OCI-LY7 (cell line): ENCODE measurements around the gene TRABD2B. TPM values are rescaled to one million over a fixed set of nuclear protein-coding genes. Genes with fewer than 3 reads are reported as not detected.

Source experiments
- BruUV-seq: library from RNA; stranded (reverse); fragments of 400-500 nt; replicated peaks from 2 replicates; lab custom pipeline; 2021; lab: Mats Ljungman, UMichigan
- CTCF ChIA-PET: fragments of 300-600 bp; sonication (Branson Sonifier 250); formaldehyde crosslinking; loops from one replicate; lab custom pipeline; 2022; ENCODE audit warnings: antibody characterized with exemption; ENCODE audit not compliant: unreplicated experiment; lab: Charles Lee
- POLR2A ChIA-PET: fragments of 300-600 bp; sonication (Branson Sonifier 250); formaldehyde crosslinking; loops from one replicate; lab custom pipeline; 2022; ENCODE audit warnings: antibody characterized with exemption; lab: Charles Lee
- DNase-seq: peaks from one replicate; pipeline ENCODE4 v3.0.0-alpha.2; 2015; ENCODE audit warnings: low spot score
- H2AFZ ChIP-seq: fragments of 200-600 bp; sonication (generic), shearing (Covaris generic); 2 replicates; pipeline ENCODE4 v1.6.1; 2014; ENCODE audit warnings: mild to moderate bottlenecking, antibody characterized with exemption, low read length, moderate library complexity
- H3K27ac ChIP-seq: fragments of 200-600 bp; sonication (generic); 2 replicates; pipeline ENCODE4 v1.5.1; 2014; ENCODE audit warnings: mixed run types, low read depth, mild to moderate bottlenecking, moderate library complexity, low read length, inconsistent platforms; ENCODE audit not compliant: poor library complexity, severe bottlenecking
- H3K36me3 ChIP-seq: fragments of 200-600 bp; sonication (generic); 2 replicates; pipeline ENCODE4 v1.6.1; 2014; ENCODE audit warnings: mild to moderate bottlenecking, antibody characterized with exemption, low read length, moderate library complexity, mixed read lengths; ENCODE audit not compliant: insufficient read depth
- H3K4me1 ChIP-seq: fragments of 200-600 bp; sonication (generic); 2 replicates; pipeline ENCODE4 v1.5.1; 2014; ENCODE audit warnings: mild to moderate bottlenecking, low read length; ENCODE audit not compliant: insufficient read depth, poor library complexity, severe bottlenecking
- H3K4me2 ChIP-seq: fragments of 200-600 bp; sonication (generic); 2 replicates; pipeline ENCODE4 v1.6.1; 2014; ENCODE audit warnings: mild to moderate bottlenecking, low read length
- H3K4me3 ChIP-seq: fragments of 200-600 bp; sonication (generic); 2 replicates; pipeline ENCODE4 v1.5.1; 2014; ENCODE audit warnings: mild to moderate bottlenecking, low read depth, low read length; ENCODE audit not compliant: poor library complexity, severe bottlenecking
- H3K79me2 ChIP-seq: fragments of 200-600 bp; sonication (generic); 2 replicates; pipeline ENCODE4 v1.6.1; 2016; ENCODE audit warnings: low read depth, mild to moderate bottlenecking, low read length, moderate library complexity, mixed read lengths; ENCODE audit not compliant: insufficient read depth
- H3K9me2 ChIP-seq: fragments of 200-600 bp; sonication (generic); 2 replicates; pipeline ENCODE4 v1.6.1; 2016; ENCODE audit warnings: mild to moderate bottlenecking, low read length, mixed read lengths; ENCODE audit not compliant: insufficient read depth
- H3K9me3 ChIP-seq: fragments of 200-600 bp; sonication (generic); 2 replicates; pipeline ENCODE4 v1.6.1; 2014; ENCODE audit warnings: mild to moderate bottlenecking, mixed run types, low read length, mixed read lengths
- H4K20me1 ChIP-seq: fragments of 200-600 bp; sonication (generic); 2 replicates; pipeline ENCODE4 v1.6.1; 2014; ENCODE audit warnings: mild to moderate bottlenecking, antibody characterized with exemption, low read length, moderate library complexity, mixed read lengths; ENCODE audit not compliant: insufficient read depth
- EZH2phosphoT487 ChIP-seq: fragments of 200-600 bp; sonication (generic); IDR thresholded peaks from 2 replicates; pipeline ENCODE4 v1.6.1; 2018; ENCODE audit warnings: low read depth, borderline replicate concordance, mild to moderate bottlenecking, mixed run types, antibody characterized with exemption, low read length, moderate library complexity, mixed read lengths
- intact Hi-C: fragments of 100-400 bp; cut with micrococcal nuclease; formaldehyde crosslinking; loops from one replicate; pipeline ENCODE4 v1.10.0; 2022; ENCODE audit not compliant: unreplicated experiment
- total RNA-seq, 2 experiments: library from RNA; depleted of rRNA in 1 of 2; stranded (reverse); fragments of >200 nt in 1 of 2; shearing (Covaris generic) in 1 of 2; gene quantifications; 2 replicates each; pipeline ENCODE4 v1.2.3, GENCODE V29; 2014 to 2022
- TF ChIP-seq, protein P1 (sequence below): fragments of 200-600 bp; sonication (generic); conservative IDR thresholded peaks from 2 replicates; pipeline ENCODE4 v1.5.1; 2014; ENCODE audit warnings: mild to moderate bottlenecking, antibody characterized with exemption, low read length, moderate library complexity, mixed read lengths

Gene TRABD2B
- total RNA-seq, 2 experiments from 2014 or later: not detected

DNA sequence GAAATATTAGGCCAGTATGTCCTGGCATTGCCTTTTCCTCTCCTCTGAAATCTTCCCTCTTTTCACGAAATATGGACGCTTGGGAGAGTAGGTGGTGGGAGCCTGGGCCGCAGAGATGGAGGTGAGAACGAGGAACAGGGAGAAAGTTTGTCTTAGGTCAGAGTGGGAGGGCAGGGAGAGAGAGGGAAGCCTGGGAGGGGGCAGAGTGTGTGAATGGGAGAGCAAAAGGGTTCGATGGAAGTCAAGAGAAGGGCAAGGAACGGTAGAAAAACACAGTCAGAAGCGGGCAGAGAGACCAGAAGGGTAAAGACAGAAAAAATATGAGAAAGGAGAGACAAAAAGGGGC, 1.2 kb downstream of the TRABD2B start:
- BruUV-seq: no TSS peak
- Histone ChIP-seq H3K27ac (no peak overlapping the region), H2AFZ (no peak overlapping the region), H3K79me2 (no peaks in the 10 kb centered on the region), H4K20me1 (no peaks in the 10 kb centered on the region), H3K4me1 (no peaks in the 10 kb centered on the region), H3K9me3 (no peaks in the 10 kb centered on the region), H3K9me2 (no peaks in the 10 kb centered on the region), H3K36me3 (no peaks in the 10 kb centered on the region), H3K4me2 (no peak overlapping the region), H3K4me3 (no peak overlapping the region)
- TF ChIP-seq, protein P1, sequence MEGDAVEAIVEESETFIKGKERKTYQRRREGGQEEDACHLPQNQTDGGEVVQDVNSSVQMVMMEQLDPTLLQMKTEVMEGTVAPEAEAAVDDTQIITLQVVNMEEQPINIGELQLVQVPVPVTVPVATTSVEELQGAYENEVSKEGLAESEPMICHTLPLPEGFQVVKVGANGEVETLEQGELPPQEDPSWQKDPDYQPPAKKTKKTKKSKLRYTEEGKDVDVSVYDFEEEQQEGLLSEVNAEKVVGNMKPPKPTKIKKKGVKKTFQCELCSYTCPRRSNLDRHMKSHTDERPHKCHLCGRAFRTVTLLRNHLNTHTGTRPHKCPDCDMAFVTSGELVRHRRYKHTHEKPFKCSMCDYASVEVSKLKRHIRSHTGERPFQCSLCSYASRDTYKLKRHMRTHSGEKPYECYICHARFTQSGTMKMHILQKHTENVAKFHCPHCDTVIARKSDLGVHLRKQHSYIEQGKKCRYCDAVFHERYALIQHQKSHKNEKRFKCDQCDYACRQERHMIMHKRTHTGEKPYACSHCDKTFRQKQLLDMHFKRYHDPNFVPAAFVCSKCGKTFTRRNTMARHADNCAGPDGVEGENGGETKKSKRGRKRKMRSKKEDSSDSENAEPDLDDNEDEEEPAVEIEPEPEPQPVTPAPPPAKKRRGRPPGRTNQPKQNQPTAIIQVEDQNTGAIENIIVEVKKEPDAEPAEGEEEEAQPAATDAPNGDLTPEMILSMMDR: no peak
- TF ChIP-seq EZH2phosphoT487: no peak
- DNase-seq: no peak
- ChIA-PET CTCF (no interaction called here), POLR2A (no interaction called here)
- intact Hi-C loops: no loop called here

DNA sequence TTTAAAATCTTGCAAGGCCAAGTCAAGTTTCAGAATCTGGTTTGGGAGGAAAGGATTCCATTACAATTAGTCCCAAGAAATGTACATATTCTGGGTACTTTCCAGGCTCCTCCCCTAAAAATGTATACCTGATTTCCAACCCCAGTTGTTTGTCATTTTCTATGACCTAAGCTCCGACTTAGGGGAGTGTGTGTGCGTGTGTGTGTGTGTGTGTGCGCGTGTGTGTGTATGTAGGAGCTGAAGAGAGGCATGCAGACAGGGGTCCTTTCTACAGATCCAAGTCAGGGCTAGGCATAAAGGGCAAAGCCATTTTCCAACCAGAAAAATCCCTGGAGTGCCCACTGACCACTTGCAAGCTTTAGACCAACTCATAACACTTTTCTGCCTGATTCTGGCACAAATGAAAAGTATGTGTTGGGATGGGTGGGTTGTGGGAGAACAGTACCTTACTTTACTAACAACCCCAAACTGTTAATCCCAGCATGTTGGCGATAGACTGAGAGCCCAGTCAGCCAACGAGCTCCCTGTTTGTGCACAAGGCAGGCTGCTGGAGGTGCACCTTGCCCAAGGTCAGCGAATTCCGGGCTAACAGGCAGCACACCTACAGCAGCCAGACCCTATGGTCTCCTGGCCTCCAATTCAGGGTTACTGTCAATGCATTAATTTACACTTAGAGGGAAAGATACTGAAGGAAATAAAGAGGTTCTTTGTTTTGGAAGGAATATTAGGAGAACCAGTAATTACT, 1.7 kb downstream of the TRABD2B start:
- Histone ChIP-seq H4K20me1 (no peaks in the 10 kb centered on the region), H3K36me3 (no peaks in the 10 kb centered on the region), H3K27ac (no peak overlapping the region), H3K4me2 (no peak overlapping the region), H3K9me2 (no peaks in the 10 kb centered on the region), H3K4me1 (no peaks in the 10 kb centered on the region), H3K4me3 (no peak overlapping the region), H3K79me2 (no peaks in the 10 kb centered on the region), H3K9me3 (no peaks in the 10 kb centered on the region), H2AFZ (no peak overlapping the region)
- POLR2A ChIA-PET: interaction anchor here (0.7 kb wide), 1 partner anchor 339 kb away, joined by 3 read pairs; no protein-coding TSS in a partner anchor
- CTCF ChIA-PET: no interaction called here
- no peak for DNase-seq
- intact Hi-C loops: no loop called here
- no TSS peak for BruUV-seq
- no peak for TF ChIP-seq EZH2phosphoT487
- TF ChIP-seq, protein P1: no peak

DNA sequence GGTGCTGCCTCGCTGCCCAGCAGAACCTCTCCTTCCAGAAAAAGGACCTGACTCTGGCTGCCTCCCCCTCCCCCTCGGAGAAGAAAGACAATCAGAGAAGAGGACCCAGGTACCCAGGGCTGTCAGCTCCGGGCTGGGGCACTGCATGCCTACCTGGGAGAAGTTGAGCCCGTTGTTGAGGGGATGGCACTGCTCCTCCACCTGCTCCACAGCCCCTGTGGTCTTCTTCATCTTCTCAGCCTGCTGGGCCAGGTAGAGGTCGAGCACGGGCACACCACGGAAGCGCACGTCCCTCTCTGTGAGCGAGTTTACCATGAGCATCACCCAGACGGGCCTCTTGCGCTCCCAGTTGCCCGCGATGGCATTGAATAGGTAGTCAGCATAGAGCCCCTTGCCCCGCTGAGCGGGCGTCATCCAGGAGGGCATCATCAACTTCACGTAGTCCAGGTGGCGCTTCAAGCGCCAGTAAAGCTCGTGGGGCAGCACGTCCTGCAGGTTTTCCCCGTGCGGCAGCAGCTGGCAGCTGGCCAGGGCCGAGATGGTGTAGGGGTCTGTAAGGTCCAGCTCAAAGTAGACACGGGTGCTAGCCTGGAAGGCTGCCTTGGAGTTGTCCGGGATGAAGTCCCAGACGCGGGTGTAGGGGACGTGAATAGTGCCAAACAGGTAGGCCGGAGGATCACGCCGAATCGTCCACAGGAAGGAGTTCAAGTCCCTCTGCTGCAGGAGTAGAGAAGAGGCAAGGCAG, 3.1 kb downstream of the TRABD2B start:
- H3K79me2 ChIP-seq: no peaks in the 10 kb centered on the region
- H2AFZ ChIP-seq: no peak overlapping the region
- no peaks in the 10 kb centered on the region for H4K20me1 ChIP-seq
- no peaks in the 10 kb centered on the region for H3K9me2 ChIP-seq
- TF ChIP-seq EZH2phosphoT487: no peak
- TF ChIP-seq, protein P1: no peak
- no peak overlapping the region for H3K4me3 ChIP-seq
- H3K27ac ChIP-seq: no peak overlapping the region
- intact Hi-C loops: no loop called here
- no peaks in the 10 kb centered on the region for H3K36me3 ChIP-seq
- BruUV-seq: no TSS peak
- CTCF ChIA-PET: no interaction called here
- no peaks in the 10 kb centered on the region for H3K9me3 ChIP-seq
- no peaks in the 10 kb centered on the region for H3K4me1 ChIP-seq
- H3K4me2 ChIP-seq: no peak overlapping the region
- DNase-seq: no peak
- POLR2A ChIA-PET: no interaction called here
